ENCODE data around the gene FADS3.

- TF ChIP-seq CTCF (IDR thresholded peaks at IDR 0.05) (no peak), POLR2A (IDR thresholded peaks at IDR 0.05) (no peak)
Observed at GRCh38 chr11:61893981-61894380, 2.6 kb upstream of the FADS3 start.

Data from testis (tissue), 2 donors.